ENCODE measurements around the gene NOX5. TPM values are rescaled to one million over a fixed set of nuclear protein-coding genes. Genes with fewer than 3 reads are reported as not detected.

NOX5 gene
- total RNA-seq, 1 donor from 2014 or later, result 0.14 TPM

DNA sequence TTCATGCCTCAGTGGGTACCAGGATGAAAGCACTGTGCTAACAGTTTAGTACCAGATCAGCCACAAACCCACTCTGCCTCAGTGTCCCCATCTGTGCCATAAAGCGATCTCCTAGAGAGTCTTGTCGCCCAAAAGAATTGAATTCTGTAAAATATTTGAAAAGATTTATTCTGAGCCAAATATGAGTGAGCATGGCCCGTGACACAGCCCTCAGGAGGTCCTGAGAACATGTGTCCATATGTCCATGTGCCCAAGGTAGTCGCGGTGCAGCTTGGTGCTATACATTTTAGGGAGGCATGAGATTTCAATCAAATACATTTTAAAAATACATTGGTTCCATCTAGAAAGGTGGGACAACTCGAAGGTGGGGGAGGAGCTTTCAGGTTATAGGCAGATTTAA, 15.4 kb upstream of the NOX5 start:
- Histone ChIP-seq H3K4me1 (no peaks in the 10 kb centered on the region), H3K27me3 (no peaks in the 10 kb centered on the region), H3K4me3 (no peak overlapping the region), H3K36me3 (no peaks in the 10 kb centered on the region), H3K27ac (no peak overlapping the region), H3K9me3 (no peaks in the 10 kb centered on the region)
- TF ChIP-seq, protein P1, sequence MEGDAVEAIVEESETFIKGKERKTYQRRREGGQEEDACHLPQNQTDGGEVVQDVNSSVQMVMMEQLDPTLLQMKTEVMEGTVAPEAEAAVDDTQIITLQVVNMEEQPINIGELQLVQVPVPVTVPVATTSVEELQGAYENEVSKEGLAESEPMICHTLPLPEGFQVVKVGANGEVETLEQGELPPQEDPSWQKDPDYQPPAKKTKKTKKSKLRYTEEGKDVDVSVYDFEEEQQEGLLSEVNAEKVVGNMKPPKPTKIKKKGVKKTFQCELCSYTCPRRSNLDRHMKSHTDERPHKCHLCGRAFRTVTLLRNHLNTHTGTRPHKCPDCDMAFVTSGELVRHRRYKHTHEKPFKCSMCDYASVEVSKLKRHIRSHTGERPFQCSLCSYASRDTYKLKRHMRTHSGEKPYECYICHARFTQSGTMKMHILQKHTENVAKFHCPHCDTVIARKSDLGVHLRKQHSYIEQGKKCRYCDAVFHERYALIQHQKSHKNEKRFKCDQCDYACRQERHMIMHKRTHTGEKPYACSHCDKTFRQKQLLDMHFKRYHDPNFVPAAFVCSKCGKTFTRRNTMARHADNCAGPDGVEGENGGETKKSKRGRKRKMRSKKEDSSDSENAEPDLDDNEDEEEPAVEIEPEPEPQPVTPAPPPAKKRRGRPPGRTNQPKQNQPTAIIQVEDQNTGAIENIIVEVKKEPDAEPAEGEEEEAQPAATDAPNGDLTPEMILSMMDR (IDR thresholded peaks at IDR 0.05), result no peak
- DNase-seq (no peak), ATAC-seq (no peak)
- intact Hi-C loops (cut with DNase I), result no loop called here

- Histone ChIP-seq H3K36me3 (no peaks in the 10 kb centered on the region), H3K9me3 (no peaks in the 10 kb centered on the region), H3K4me1 (no peaks in the 10 kb centered on the region), H3K27me3 (no peaks in the 10 kb centered on the region), H3K27ac (no peak overlapping the region), H3K4me3 (no peak overlapping the region)
- DNase-seq, result no peak
- TF ChIP-seq, protein P1 (IDR thresholded peaks at IDR 0.05), result no peak
- ATAC-seq, result no peak
- intact Hi-C loops (cut with DNase I), result no loop called here
Observed at GRCh38 chr15:69000091-69000490, 14.4 kb upstream of the NOX5 start.

DNA sequence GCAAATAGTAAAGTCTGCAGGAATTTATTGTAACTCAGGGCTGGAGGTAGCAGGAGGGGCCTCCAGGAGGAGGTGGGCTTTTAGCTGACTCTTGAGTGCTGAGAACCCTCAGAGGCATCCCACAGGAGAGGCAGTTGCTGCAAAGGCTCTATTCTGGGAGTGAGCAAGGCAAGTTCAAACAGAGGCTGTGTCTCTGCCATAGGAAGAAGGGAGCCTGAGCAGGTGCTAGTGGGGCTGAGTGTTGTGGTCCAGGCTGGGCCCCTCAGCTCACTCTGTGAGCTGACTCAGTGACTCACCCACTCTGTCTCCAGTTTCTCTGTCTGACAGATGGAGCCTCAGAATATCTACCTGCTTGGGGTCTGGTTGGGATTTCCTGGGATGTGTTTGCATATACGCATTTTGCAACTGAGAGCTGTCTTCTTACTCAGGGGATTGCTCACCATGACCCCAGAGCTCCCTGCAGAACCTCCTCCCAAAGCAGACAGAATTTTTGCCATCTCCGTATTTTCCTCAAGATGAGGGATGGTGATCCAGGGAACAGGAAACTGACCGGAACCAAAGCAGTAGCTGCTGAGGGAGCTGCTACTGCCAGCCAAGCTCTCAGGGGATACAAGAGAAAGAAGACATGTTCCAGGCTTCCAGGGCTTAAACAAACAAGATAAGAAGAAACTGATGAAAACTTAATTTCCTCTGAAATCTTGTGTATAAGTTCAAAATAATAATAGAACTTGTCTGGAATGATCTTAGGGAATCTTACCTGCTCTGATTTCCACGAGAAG, 13.6 kb upstream of the NOX5 start:
- TF ChIP-seq, protein P1 (IDR thresholded peaks at IDR 0.05), result no peak
- Histone ChIP-seq H3K9me3 (no peaks in the 10 kb centered on the region), H3K4me3 (no peak overlapping the region), H3K27ac (no peak overlapping the region), H3K27me3 (no peaks in the 10 kb centered on the region), H3K36me3 (no peaks in the 10 kb centered on the region), H3K4me1 (no peaks in the 10 kb centered on the region)
- no peak for DNase-seq
- intact Hi-C loops (cut with DNase I), result no loop called here
- no peak for ATAC-seq

DNA sequence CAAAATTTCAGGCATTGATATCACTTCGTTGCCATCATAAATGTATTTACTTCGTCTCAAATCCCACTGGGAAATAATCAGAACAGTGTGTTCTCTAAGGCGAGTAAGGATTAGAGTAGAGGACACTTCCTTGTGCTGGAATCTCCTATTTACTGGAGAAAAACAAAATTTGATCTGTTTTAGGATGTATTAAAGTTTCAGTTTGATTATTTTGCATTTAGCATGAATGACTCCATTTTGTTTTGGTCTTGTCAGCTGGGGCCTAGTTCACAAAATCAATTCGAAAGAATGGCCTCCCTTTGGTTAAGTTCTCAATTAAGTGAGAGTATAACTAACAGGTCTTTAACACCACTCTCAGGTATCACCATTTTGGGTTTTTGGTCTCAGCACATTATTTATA, 11.7 kb upstream of the NOX5 start:
- no peaks in the 10 kb centered on the region for H3K27me3 ChIP-seq
- H3K4me1 ChIP-seq, result no peaks in the 10 kb centered on the region
- TF ChIP-seq, protein P1 (IDR thresholded peaks at IDR 0.05), result no peak
- intact Hi-C loops (cut with DNase I), result no loop called here
- no peak overlapping the region for H3K4me3 ChIP-seq
- H3K9me3 ChIP-seq, result no peaks in the 10 kb centered on the region
- ATAC-seq, result no peak
- H3K27ac ChIP-seq, result no peak overlapping the region
- no peaks in the 10 kb centered on the region for H3K36me3 ChIP-seq
- no peak for DNase-seq

DNA sequence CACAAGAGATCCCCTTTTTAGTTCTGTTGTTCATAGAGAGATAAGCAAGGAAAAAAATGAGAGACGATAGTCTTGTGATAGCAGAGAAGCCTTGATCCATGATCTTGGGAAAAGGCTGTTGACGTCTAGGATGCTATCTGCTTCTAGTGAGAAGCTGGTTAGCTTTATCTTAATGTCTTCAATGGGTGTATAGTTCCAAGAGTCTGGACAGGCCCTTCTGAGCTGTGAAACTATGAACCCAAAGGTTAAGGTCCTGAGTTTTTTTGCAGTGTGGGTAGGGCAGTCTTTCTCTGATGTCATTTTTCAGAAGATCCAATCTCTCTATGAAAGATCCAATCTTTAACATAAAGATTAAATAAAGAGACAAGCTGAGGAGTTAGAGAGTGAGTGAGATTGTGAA, 10.5 kb upstream of the NOX5 start:
- Histone ChIP-seq H3K4me3 (no peak overlapping the region), H3K9me3 (no peaks in the 10 kb centered on the region), H3K27ac (no peak overlapping the region), H3K4me1 (no peaks in the 10 kb centered on the region), H3K36me3 (no peaks in the 10 kb centered on the region), H3K27me3 (no peaks in the 10 kb centered on the region)
- TF ChIP-seq, protein P1 (IDR thresholded peaks at IDR 0.05), result no peak
- intact Hi-C loops (cut with DNase I), result no loop called here
- DNase-seq (no peak), ATAC-seq (no peak)
